Urothelium cell line (cell line): ENCODE measurements around the gene PHLDA2.
A peak's percentile ranks its signal among the peaks of the same experiment; 100 is the strongest.
"Not testable (repeated sequence)": the region's sequence is repeated elsewhere in the genome, so short reads cannot be mapped to it uniquely, and the experiment has no call there.

Experiments used
- DNase-seq: peaks from one replicate; pipeline ENCODE4 v3.0.0; 2011; ENCODE audit warnings: low spot score, mixed read lengths
- FAIRE-seq: peaks from 2 replicates; lab custom pipeline; 2011; peaks lifted over from hg19 to GRCh38; lab: Jason Lieb, UNC

PHLDA2 gene

DNA sequence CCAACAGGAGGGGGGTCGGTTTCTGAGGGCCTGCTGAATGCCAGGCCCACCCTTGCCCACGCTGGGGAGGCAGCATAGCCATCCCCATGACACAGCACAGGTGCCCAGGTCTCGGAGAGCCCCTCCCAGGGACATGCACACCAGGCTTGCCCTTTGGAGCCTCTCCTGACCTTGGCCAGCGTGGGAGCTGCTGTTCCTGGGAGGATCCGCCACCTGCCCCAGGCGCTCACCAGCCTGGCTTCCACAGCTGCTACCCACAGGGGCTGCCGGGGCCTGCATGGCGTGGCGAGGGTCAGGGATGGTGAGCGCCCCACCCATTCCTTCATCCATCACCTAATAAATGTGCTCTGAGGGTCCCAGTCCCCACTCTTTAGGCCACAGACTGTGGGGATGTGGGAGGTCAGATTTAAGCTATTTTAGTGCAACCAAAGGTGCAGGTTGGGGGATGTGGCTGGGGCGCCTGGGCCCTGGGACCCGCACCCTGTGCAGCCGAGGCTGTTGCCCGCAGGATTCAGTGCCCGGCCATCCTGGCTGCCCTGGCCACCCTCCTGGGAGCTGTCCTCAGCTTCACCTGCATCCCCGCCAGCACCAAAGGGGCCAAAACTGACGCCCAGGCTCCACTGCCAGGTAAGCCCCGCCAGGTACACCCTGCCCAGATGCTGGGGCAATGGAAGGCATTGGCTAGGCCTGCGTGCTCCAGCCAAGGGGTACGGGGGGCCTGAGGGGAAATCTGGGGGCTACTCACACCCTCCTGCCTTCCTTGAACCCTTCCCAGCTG is 12.9 kb downstream of the PHLDA2 start:
- DNase-seq (no peak), FAIRE-seq (no peak)

DNA sequence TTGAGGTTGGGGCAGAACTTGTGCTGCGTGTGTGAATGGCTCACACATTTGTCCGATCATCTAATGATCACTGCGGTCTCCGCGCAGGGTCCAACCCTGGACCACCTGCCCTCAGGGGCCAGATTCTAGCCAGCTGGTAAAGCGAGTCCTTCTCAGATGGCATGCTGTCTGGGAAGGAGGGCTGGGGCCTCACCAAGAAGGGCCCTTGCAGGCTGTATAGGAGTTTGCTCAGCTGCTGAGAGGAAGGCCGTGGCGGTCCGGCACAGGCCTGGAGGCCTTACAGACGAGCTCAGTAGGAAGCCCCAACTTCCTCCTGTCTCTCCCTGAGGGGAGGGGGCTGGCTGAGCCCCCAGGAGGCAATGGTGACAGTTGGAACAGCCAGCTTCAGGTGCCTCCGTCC is 13.7 kb downstream of the PHLDA2 start:
- FAIRE-seq (no peak), DNase-seq (no peak)

DNA sequence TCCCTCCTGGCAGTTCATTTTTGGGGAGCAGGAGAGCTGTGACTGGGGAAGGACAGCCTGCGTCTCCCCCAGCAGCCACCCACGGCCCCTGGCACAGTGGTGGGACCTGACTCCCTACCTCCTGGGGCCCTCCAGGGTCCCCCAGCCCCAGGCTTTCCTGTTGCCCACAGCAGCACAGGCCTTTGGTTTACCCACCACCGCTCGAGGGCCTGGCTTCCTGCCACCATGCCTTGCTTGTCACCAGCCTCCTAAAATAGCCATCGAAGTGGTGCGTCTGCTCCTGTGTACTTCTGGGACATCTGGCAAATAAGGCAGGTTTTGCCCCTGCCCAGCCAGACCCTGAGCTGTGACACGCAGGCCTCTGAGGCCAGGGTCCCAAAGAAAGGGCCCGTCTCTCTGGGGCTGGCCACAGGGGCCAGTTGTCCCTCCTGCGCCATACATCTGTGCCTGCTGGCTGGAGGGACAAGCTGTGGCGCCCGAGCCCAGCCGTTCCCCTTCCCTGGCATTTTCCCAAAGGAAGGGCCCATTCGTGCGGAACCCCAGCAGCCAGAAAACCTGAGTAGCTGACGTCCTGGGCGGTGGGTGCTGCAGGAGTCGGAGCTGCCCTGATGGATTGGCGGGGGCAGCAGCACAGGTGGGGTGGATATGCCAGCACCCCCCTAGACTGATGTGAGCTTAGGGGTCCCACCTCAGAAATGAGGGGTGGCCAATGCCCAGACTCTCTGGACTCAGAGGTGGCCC is 14.6 kb downstream of the PHLDA2 start:
- FAIRE-seq (no peak), DNase-seq (no peak)

- DNase-seq (no peak), FAIRE-seq (no peak)
These were observed 15.4 kb downstream of the PHLDA2 start for GRCh38 chr11:2913776-2914175.

DNA sequence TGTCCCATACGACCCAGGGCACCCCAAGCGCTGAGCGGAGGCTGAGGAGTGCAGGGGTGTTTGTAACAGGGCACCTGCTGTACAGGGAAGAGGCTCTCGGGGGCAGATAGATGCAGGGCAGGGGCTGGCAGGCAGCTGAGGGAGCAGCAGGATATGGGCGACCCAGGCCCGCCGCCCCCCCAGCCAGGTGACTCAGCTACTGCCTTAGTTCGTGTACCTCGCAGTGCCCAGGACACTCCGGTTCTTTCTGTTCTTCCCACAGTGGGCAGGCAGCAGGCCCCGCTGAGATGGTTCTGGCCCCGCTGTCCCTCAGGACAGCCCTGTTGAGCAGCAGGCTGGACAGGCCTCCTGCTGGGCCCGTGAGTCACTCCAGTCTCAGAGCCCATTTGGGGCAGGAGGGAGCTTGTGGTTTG is 16.2 kb downstream of the PHLDA2 start:
- FAIRE-seq (no peak), DNase-seq (peak; percentile 49)

GRCh38 chr11:2912498-2912897 is 16.7 kb downstream of the PHLDA2 start:
- FAIRE-seq (peak; percentile 90), DNase-seq (peak; percentile 95)

DNA sequence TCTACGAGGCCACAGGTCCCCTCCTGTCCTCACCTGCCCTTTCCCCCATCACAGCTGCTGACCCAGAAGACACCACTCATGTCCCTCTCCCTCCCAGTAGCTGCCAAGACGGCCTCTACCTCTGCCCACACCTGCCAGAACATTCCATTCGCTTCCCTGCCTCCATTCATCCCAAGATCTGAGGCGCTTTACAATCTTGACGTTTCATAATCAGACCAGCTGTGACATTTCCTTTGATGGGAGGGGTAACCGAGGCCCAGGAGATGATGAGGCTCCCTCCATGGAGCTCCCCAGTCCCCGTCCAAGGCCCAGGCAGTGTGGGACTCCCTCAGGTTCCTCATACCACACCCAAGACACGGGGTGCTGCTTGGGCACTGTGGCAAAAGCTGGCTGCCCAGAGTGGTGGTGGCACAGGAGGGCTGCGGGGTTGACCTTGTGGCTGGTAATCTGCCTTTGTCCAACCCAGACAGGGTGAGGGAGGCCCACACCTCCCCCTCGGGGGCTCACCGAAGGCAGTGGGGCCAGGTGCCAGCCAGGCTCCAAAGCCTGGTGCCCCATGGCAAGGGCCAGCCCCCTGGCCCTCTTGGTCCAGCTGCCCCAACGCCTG is 17.3 kb downstream of the PHLDA2 start:
- DNase-seq (no peak), FAIRE-seq (no peak)

DNA sequence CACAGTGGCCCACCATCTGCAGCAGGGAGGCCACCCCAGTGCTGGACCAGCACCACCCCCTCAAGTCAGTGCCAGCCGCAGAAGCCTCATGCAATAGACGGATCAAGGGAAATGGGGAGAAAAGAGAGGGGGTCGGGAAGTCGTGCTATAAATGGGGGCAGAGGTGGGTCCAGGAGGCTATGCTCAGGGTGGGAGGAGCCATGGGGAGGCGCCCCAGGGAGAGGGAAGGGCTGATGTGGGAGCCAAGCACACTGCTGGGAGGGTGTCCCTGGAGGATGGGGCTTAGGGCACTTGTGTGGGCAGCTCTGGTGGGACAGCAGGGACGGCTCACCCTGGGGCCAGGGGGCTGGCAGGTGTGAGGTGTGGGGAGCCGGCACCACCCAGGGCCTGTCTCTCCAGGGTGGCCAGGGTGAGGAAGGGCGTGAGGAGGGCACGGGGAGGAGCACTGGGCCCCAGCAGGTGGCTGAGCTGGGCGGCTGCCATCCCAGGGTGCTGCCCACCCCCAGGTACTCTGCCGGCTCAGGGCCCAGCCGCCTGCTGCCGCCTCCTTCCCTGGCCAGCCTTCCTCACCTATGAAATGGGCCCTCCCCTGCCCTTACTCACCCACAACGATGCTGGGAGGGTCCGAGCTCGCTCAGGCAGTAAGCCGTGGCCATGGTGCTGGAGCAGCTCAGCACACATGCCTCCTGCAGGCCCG is 18.0 kb downstream of the PHLDA2 start:
- no peak for DNase-seq
- peak; percentile 40 for FAIRE-seq

GRCh38 chr11:2910401-2910955 is 18.7 kb downstream of the PHLDA2 start:
- no peak for FAIRE-seq
- no peak for DNase-seq

- DNase-seq (no peak), FAIRE-seq (no peak)
These were observed 19.9 kb downstream of the PHLDA2 start for GRCh38 chr11:2909133-2909902.

GRCh38 chr11:2908130-2908529 is 21.1 kb downstream of the PHLDA2 start:
- FAIRE-seq (no peak), DNase-seq (no peak)

GRCh38 chr11:2905299-2905698 is 23.9 kb downstream of the PHLDA2 start:
- FAIRE-seq, DNase-seq: not testable (repeated sequence)

DNA sequence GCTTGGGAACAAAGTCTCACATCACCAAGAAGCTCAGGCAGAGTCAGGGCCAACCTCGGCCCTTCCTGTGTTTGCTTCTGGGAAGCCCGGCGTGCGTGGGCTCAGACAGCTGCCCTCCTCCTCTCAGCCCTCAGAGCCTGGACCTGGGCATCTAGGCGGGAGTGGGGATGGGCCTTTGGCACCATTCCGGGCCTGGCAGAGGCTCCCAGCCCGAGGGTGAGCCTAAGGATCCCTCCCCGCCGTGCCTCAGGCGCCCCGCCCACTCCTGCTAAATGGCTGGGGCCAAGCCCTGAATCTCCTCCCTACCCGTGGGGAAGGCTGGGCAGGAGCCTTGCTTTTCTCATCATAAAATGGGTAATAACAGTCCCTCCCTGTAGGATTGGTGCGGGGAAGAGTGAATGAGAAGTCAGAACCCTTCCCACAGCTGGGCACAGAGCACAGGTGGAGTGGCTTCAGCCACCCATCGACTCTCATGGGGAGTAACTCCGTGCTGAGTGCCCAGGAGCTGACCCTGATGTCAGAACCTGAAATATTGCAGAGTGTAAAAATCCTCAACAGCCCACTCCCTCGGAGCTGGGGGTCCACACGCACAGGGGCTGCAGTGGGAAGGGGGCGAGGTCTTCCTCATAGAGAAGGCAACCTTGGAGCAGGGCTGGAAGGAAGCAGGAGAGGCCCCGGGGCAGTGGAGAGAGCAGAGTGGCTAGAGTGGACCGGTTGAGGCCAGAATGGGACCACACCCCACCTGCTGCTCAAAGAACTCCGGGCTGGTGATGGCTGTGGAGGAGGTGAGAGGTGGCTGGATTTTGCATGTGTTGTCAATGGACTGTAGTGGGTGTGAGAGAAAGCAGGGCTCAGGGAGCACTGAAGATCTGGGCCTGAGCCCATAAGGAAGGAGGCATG is 24.8 kb downstream of the PHLDA2 start:
- no peak for FAIRE-seq
- no peak for DNase-seq

DNA sequence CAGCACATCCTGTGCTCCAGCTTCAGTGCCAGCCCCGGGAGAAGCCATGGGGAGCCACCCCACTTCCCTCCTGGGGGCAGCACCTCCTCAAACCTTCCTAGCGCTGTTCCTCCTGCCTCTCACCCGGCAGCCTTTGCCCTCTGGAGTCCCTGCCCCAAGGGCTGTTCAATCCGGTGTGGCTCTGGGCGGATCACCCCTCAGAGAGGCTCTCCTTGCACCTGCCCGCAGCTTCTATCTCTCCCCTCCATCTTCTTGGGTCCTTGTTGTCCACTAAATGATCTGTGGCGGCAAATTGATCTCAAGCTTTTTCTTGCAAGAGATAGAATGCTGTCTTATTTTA is 25.6 kb downstream of the PHLDA2 start:
- FAIRE-seq (no peak), DNase-seq (no peak)

- DNase-seq (no peak), FAIRE-seq (no peak)
These were observed 26.2 kb downstream of the PHLDA2 start for GRCh38 chr11:2902784-2903671.

GRCh38 chr11:2901854-2902783 is 27.1 kb downstream of the PHLDA2 start:
- FAIRE-seq, result no peak
- DNase-seq, result peak; percentile 97

GRCh38 chr11:2901196-2901796 is 27.9 kb downstream of the PHLDA2 start:
- DNase-seq (no peak), FAIRE-seq (no peak)
